HUES64 (cell line): Measurements from ENCODE around the gene RASEF.

Experiments used
- H3K27ac ChIP-seq: 2 replicates; pipeline ENCODE4 v1.7.0; 2013; ENCODE audit warnings: low read depth, low read length, inconsistent platforms
- H3K27me3 ChIP-seq: 2 replicates; pipeline ENCODE4 v1.6.1; 2013; ENCODE audit warnings: mild to moderate bottlenecking, low read length; ENCODE audit not compliant: insufficient read depth
- H3K36me3 ChIP-seq: 2 replicates; pipeline ENCODE4 v1.6.1; 2013; ENCODE audit warnings: mild to moderate bottlenecking, low read length; ENCODE audit not compliant: insufficient read depth
- H3K4me1 ChIP-seq: 2 replicates; pipeline ENCODE4 v1.6.1; 2013; ENCODE audit warnings: mild to moderate bottlenecking, low read length, moderate library complexity; ENCODE audit not compliant: insufficient read depth
- H3K4me3 ChIP-seq: 2 replicates; pipeline ENCODE4 v1.5.1; 2013; ENCODE audit warnings: mild to moderate bottlenecking, low read length, moderate library complexity
- H3K9ac ChIP-seq: 2 replicates; pipeline ENCODE4 v1.6.1; 2013; ENCODE audit warnings: mild to moderate bottlenecking, low read depth, low read length
- H3K9me3 ChIP-seq: 2 replicates; pipeline ENCODE4 v1.6.1; 2013; ENCODE audit warnings: low read depth, low read length; ENCODE audit not compliant: insufficient read depth
- WGBS: fragments of 150-250, 120-280 bp; methylation state at CpG from one replicate; pipeline ENCODE4 v1.1.7; 2013; ENCODE audit warnings: missing lambda C conversion rate; 5-methylcytosine and 5-hydroxymethylcytosine counted together

RASEF gene

GRCh38 chr9:83012922-83013838, 49.8 kb downstream of the RASEF start:
- Histone ChIP-seq H3K9me3 (peaks cover 6% of the 10 kb centered on the region; the same call in 1 of the 2 replicates), H3K4me3 (no peak overlapping the region), H3K36me3 (no peaks in the 10 kb centered on the region), H3K27me3 (no peaks in the 10 kb centered on the region), H3K9ac (no peak overlapping the region), H3K27ac (no peak overlapping the region), H3K4me1 (peaks cover 9% of the 10 kb centered on the region)
- 63% methylated on average over 7 of the region's 7 CpGs for WGBS

- 95% methylated on average over 4 of the region's 4 CpGs for WGBS
- no peaks in the 10 kb centered on the region for H3K36me3 ChIP-seq
- H3K27me3 ChIP-seq, result no peaks in the 10 kb centered on the region
- no peak overlapping the region for H3K4me3 ChIP-seq
- H3K9ac ChIP-seq, result no peak overlapping the region
- peaks cover 9% of the 10 kb centered on the region for H3K4me1 ChIP-seq
- no peaks in the 10 kb centered on the region for H3K9me3 ChIP-seq
- no peak overlapping the region for H3K27ac ChIP-seq
Observed at GRCh38 chr9:83012168-83012921, 50.6 kb downstream of the RASEF start.

- no peaks in the 10 kb centered on the region for H3K36me3 ChIP-seq
- H3K4me1 ChIP-seq, result peaks cover 9% of the 10 kb centered on the region
- H3K9ac ChIP-seq, result no peak overlapping the region
- H3K9me3 ChIP-seq, result no peaks in the 10 kb centered on the region
- H3K27me3 ChIP-seq, result no peaks in the 10 kb centered on the region
- H3K4me3 ChIP-seq, result no peak overlapping the region
- no peak overlapping the region for H3K27ac ChIP-seq
Observed at GRCh38 chr9:83011611-83012010, 51.3 kb downstream of the RASEF start.

- Histone ChIP-seq H3K27ac (no peak overlapping the region), H3K4me3 (no peak overlapping the region), H3K27me3 (no peaks in the 10 kb centered on the region), H3K4me1 (no peaks in the 10 kb centered on the region), H3K36me3 (no peaks in the 10 kb centered on the region), H3K9ac (no peak overlapping the region), H3K9me3 (no peaks in the 10 kb centered on the region)
- 85% methylated on average over 9 of the region's 9 CpGs for WGBS
Observed at GRCh38 chr9:83007521-83008300, 55.2 kb downstream of the RASEF start.

GRCh38 chr9:83006378-83006777, 56.6 kb downstream of the RASEF start:
- no peak overlapping the region for H3K9ac ChIP-seq
- H3K9me3 ChIP-seq, result no peaks in the 10 kb centered on the region
- no peak overlapping the region for H3K4me3 ChIP-seq
- no peak overlapping the region for H3K27ac ChIP-seq
- H3K4me1 ChIP-seq, result no peaks in the 10 kb centered on the region
- H3K36me3 ChIP-seq, result no peaks in the 10 kb centered on the region
- no peaks in the 10 kb centered on the region for H3K27me3 ChIP-seq

GRCh38 chr9:83005963-83006362, 57.0 kb downstream of the RASEF start:
- Histone ChIP-seq H3K4me1 (no peaks in the 10 kb centered on the region), H3K9ac (no peak overlapping the region), H3K4me3 (no peak overlapping the region), H3K9me3 (no peaks in the 10 kb centered on the region), H3K36me3 (no peaks in the 10 kb centered on the region), H3K27me3 (no peaks in the 10 kb centered on the region), H3K27ac (no peak overlapping the region)
- 94% methylated on average over 2 of the region's 2 CpGs for WGBS

- WGBS, result 93% methylated on average over 1 of the region's 1 CpG
- Histone ChIP-seq H3K27me3 (no peaks in the 10 kb centered on the region), H3K4me1 (no peaks in the 10 kb centered on the region), H3K9ac (no peak overlapping the region), H3K4me3 (no peak overlapping the region), H3K9me3 (no peaks in the 10 kb centered on the region), H3K36me3 (no peaks in the 10 kb centered on the region), H3K27ac (no peak overlapping the region)
Observed at GRCh38 chr9:83005361-83005760, 57.6 kb downstream of the RASEF start.

- Histone ChIP-seq H3K9ac (no peak overlapping the region), H3K9me3 (no peaks in the 10 kb centered on the region), H3K4me3 (no peak overlapping the region), H3K27me3 (no peaks in the 10 kb centered on the region), H3K4me1 (no peaks in the 10 kb centered on the region; the same call in 1 of the 2 replicates), H3K27ac (no peak overlapping the region), H3K36me3 (no peaks in the 10 kb centered on the region)
- no CpG with 5 or more reads among the region's 2 CpGs for WGBS
Observed at GRCh38 chr9:83002329-83002728, 60.6 kb downstream of the RASEF start.

GRCh38 chr9:83000765-83001164, 62.2 kb downstream of the RASEF start:
- Histone ChIP-seq H3K4me3 (no peak overlapping the region), H3K9ac (no peak overlapping the region), H3K9me3 (no peaks in the 10 kb centered on the region), H3K36me3 (no peaks in the 10 kb centered on the region), H3K27ac (no peak overlapping the region), H3K27me3 (no peaks in the 10 kb centered on the region), H3K4me1 (no peaks in the 10 kb centered on the region; the same call in 1 of the 2 replicates)
- WGBS, result 89% methylated on average over 5 of the region's 5 CpGs

GRCh38 chr9:82998409-82998808, 64.5 kb downstream of the RASEF start:
- Histone ChIP-seq H3K4me3 (no peak overlapping the region), H3K27ac (no peak overlapping the region)
- WGBS, result 82% methylated on average over 1 of the region's 2 CpGs

More at GRCh38 chr9:82998409-82998808, 64.5 kb downstream of the RASEF start:
- H3K4me1 ChIP-seq, result no peaks in the 10 kb centered on the region; the same call in 1 of the 2 replicates
- H3K36me3 ChIP-seq, result no peaks in the 10 kb centered on the region
- H3K9me3 ChIP-seq, result no peaks in the 10 kb centered on the region
- no peaks in the 10 kb centered on the region for H3K27me3 ChIP-seq
- no peak overlapping the region for H3K9ac ChIP-seq
